GM12864 (cell line): ENCODE measurements around the gene CCT7.

ENCODE experiments used
- DNase-seq: peaks from one replicate; pipeline ENCODE4 v3.0.0-alpha.2; 2011; ENCODE audit warnings: low read depth
- H3K4me3 ChIP-seq: 2 replicates; pipeline ENCODE4 v1.5.1; 2011; ENCODE audit warnings: mild to moderate bottlenecking, low read depth, low read length, control low read depth
- TF ChIP-seq, protein P1 (sequence below): IDR thresholded peaks from 2 replicates; pipeline ENCODE4 v1.5.1; 2011; ENCODE audit warnings: low read depth, mild to moderate bottlenecking, moderate library complexity, low read length, control low read depth, inconsistent platforms; ENCODE audit errors: missing control alignments

The CCT7 gene

DNA sequence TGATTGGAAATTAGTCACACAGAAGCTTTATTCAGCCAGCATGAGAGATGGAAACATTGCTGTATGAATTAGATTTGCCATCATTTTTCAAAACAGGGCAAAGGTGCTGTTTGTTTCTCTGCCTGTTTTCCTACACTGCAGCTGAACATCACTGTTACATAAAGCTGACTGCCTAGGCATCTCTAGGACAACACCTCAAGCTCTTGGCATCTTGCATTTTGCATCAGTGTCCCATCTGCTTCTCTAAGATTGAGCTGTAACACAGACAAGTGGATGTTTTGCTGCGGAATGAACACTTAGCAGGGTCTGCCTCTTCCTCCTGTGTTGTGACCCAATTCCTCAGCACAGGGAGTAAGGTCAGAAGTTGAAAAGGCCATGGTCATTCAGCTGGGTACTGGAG lies 4.9 kb downstream of the CCT7 start:
- no peak overlapping the region for H3K4me3 ChIP-seq
- DNase-seq, result no peak
- TF ChIP-seq, protein P1, sequence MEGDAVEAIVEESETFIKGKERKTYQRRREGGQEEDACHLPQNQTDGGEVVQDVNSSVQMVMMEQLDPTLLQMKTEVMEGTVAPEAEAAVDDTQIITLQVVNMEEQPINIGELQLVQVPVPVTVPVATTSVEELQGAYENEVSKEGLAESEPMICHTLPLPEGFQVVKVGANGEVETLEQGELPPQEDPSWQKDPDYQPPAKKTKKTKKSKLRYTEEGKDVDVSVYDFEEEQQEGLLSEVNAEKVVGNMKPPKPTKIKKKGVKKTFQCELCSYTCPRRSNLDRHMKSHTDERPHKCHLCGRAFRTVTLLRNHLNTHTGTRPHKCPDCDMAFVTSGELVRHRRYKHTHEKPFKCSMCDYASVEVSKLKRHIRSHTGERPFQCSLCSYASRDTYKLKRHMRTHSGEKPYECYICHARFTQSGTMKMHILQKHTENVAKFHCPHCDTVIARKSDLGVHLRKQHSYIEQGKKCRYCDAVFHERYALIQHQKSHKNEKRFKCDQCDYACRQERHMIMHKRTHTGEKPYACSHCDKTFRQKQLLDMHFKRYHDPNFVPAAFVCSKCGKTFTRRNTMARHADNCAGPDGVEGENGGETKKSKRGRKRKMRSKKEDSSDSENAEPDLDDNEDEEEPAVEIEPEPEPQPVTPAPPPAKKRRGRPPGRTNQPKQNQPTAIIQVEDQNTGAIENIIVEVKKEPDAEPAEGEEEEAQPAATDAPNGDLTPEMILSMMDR, result no peak

DNA sequence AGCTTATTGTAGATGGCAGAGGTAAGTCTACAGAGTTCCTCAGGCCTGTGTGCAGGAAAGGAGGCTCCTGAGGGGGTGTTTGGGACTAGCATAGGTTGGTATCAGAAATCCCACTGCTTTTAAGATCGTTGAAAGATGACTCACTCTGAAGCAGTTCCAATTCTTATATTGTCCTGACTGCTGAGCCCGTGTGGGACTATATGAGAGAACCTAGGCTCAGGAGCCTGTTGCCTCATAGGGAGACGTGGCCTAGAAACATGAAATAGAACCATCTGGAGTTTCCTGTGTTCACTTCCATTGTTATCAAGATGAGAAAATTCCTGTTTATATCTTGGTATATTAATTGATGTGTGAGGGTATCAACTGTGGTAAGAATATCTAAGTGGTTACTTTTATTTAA lies 5.7 kb downstream of the CCT7 start:
- no peak overlapping the region for H3K4me3 ChIP-seq
- TF ChIP-seq, protein P1, result no peak
- no peak for DNase-seq

DNA sequence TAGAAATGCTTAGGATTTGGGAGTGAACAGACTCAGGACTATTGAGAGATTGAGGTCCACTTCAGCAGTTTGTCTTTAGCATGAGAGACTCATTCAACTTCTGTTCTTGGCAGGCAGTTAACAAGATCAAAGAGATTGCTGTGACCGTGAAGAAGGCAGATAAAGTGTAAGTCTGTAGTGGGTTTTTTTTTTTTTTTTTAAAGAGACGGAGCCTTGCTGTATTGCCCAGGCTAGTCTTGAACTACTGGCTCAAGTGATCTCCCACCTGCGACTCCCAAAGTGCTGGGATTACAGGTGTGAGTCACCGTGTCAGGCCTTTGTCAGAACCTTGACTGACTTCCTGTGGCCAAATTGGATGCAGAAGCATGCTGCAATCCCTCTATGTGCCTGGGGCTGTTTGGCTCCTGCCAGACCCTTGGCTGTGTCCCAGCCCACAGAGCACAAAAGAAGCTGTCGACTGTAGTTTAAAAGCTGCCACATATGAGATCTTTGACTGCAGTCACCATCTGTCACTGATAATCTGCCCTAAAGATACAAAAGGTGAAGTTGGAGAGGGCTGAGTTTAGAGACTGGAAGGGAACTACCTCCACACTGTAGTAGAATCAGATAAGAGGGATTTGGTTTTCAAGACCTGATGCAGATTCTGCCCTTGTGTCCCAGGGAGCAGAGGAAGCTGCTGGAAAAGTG lies 9.9 kb downstream of the CCT7 start:
- DNase-seq, result no peak
- H3K4me3 ChIP-seq, result no peak overlapping the region
- TF ChIP-seq, protein P1, result no peak

DNA sequence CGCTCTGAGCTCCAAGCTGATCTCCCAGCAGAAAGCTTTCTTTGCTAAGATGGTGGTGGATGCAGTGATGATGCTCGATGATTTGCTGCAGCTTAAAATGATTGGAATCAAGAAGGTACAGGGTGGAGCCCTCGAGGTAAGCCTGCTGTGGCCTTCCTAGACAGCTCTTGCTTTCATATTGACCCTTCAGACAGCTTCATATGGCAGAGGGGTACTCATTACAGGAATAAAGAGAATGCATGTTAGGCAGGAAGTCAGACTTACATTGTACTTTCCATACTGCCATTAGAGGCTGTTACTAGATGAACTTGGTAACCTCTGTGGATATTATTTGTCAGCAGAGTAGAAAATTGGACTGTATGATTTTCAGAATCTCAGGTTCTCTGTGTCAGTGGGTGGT lies 10.5 kb downstream of the CCT7 start:
- no peak for DNase-seq
- no peak overlapping the region for H3K4me3 ChIP-seq
- TF ChIP-seq, protein P1, result no peak

DNA sequence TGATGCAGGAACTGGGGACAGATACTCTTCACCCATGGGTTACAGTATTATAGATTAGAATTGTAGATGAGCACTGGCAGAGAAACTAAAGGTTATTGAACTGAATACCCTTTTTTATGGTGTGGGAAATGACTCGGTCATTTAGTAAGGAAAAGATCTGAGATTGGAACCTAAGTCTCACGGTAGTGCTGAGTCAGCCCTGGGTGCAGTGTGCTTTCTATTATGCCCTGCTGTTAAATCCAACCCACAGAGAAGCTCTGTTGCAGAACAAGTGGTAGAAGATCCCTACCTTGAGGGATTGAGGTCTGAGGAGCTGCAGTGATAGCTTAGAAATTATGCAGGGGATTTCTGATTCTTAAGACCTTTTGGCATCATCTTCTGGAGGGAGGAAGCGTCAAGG lies 12.7 kb downstream of the CCT7 start:
- no peak for DNase-seq
- TF ChIP-seq, protein P1, result no peak
- H3K4me3 ChIP-seq, result no peak overlapping the region

DNA sequence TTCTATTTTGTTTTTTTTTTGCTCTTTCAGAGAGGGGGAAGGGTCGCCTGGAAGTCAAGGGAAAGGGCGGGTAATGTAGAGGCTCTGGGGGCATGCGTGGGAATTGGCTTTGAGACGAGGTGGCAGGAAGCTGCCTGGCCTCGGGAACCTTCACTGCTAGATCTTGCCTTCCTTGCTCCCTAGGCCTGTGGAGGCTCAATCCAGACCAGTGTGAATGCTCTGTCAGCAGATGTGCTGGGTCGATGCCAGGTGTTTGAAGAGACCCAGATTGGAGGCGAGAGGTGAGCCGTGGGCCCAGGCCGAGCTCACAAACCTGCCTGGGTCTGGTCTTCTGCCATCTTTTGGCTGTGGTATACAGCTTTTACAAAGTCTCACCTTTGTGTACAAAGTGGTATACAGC lies 15.5 kb downstream of the CCT7 start:
- no peak overlapping the region for H3K4me3 ChIP-seq
- DNase-seq, result no peak
- TF ChIP-seq, protein P1, result no peak
